Natural killer cell treated with Interleukin-12 subunit alpha and Interleukin-12 subunit beta and Interleukin-15 and Interleukin-18, amount 100 ng/mL, for 72 hours (primary cell): ENCODE results near the gene ASIC2. TPM values are rescaled to one million over a fixed set of nuclear protein-coding genes. Genes with fewer than 3 reads are reported as not detected.

Experiments
- ATAC-seq, 2 donors: fragments of 150-1000 bp; cut with Tn5 transposase in 1 of 2; sonication (Bioruptor Pico), chemical (Tn5 transposase) in 1 of 2; 2 replicates each; pipeline ENCODE4 v1.10.0; 2021
- DNase-seq: peaks from one replicate; pipeline ENCODE4 v3.0.0; 2022; ENCODE audit warnings: low spot score
- H3K27ac Mint-ChIP-seq, 2 donors: 1 replicate in 1 of 2; 2 replicates in 1 of 2; pipeline ENCODE4 v1.8.0; 2022; ENCODE audit warnings: mixed read lengths in 2 of 2, mild to moderate bottlenecking in 1 of 2, moderate library complexity in 1 of 2
- H3K27me3 Mint-ChIP-seq, 2 donors: 1 replicate in 1 of 2; 2 replicates in 1 of 2; pipeline ENCODE4 v1.8.0; 2022; ENCODE audit warnings: mixed read lengths in 2 of 2
- H3K36me3 Mint-ChIP-seq: one replicate; pipeline ENCODE4 v1.8.0; 2022; ENCODE audit warnings: mixed read lengths
- H3K4me1 Mint-ChIP-seq, 2 donors: 1 replicate in 1 of 2; 2 replicates in 1 of 2; pipeline ENCODE4 v1.8.0; 2022; ENCODE audit warnings: low read depth in 2 of 2, mixed read lengths in 2 of 2, mild to moderate bottlenecking in 1 of 2
- H3K4me3 Mint-ChIP-seq: one replicate; pipeline ENCODE4 v1.8.0; 2022; ENCODE audit warnings: mixed read lengths
- H3K9me3 Mint-ChIP-seq: 2 replicates; pipeline ENCODE4 v1.8.0; 2022; ENCODE audit warnings: mixed read lengths
- total RNA-seq, 2 donors: library from RNA; stranded (reverse); gene quantifications; one replicate each; pipeline ENCODE4 v1.2.3, GENCODE V29; 2022

The ASIC2 gene
- total RNA-seq, 2 donors from 2014 or later: not detected

DNA sequence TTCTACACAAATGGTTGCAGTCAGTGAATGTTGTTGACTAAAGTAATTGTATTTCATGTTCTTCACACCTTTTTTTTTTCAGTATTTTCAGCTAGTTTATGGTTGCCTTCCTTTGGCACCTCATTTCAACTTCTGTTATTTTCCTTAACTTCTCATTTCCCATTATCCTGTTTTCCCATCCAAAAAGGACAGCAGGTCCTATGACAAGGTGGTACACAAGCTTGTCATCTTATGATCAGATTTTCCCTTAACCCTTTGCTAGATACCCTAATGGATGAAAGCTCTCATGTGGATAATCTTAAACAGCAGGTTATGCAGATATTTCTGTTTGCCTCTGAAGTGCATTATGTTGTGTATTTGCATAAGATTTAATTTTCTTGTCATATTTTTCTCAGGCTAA lies 7.1 kb upstream of the ASIC2 start:
- Mint-ChIP-seq H3K4me3 (no peak overlapping the region), H3K27me3 (peaks cover 25 to 65% of the 10 kb centered on the region in 2 donors), H3K9me3 (peaks cover 3% of the 10 kb centered on the region), H3K27ac (no peak overlapping the region), H3K36me3 (no peaks in the 10 kb centered on the region), H3K4me1 (peaks cover 12 to 17% of the 10 kb centered on the region in 2 donors)
- DNase-seq (no peak), ATAC-seq (no peak)

DNA sequence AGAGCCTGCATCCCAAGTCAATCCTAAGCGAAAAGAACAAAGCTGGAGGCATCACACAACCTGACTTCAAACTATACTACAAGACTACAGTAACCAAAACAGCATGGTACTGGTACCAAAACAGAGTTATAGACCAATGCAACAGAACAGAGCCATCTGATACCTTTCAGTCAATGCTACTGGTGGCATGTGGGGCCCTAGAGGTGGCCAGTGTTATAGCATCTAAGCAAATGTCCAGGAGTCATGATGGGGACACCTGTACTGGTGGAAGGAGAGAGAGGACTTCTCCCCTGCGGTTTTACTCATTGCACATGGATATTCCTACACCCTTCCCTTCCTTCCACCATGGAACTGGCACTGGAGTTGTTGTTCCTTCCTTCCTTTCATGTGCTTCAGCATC lies 6.0 kb upstream of the ASIC2 start:
- no peaks in the 10 kb centered on the region for H3K36me3 Mint-ChIP-seq
- ATAC-seq (no peak), DNase-seq (no peak)
- H3K9me3 Mint-ChIP-seq: peaks cover 3% of the 10 kb centered on the region
- H3K4me1 Mint-ChIP-seq: peaks cover 12 to 17% of the 10 kb centered on the region in 2 donors
- no peak overlapping the region for H3K4me3 Mint-ChIP-seq
- peaks cover 29 to 64% of the 10 kb centered on the region in 2 donors for H3K27me3 Mint-ChIP-seq
- no peak overlapping the region for H3K27ac Mint-ChIP-seq

DNA sequence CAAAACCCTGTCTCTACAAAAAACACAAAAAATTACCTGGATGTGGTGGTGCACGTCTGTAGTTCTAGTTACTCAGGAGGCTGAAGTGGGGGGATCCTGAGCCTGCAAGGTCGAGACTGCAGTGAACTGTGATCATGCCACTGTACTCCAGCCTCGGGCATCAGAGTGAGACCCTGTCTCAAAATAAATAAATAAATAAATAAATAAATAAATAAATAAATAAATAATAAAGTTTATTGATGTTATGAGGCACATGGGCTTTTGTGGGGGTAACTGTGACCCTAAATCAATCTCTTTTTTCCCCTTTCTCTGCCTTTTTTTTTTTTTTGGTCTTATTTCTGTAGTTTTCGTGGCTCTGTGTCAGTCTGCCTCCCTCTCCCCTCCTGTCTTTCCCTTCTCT lies 4.5 kb upstream of the ASIC2 start:
- Mint-ChIP-seq H3K4me1 (peaks cover 8% of the 10 kb centered on the region in 2 donors), H3K27ac (no peak overlapping the region), H3K9me3 (peaks cover 3% of the 10 kb centered on the region), H3K27me3 (peaks cover 32 to 64% of the 10 kb centered on the region in 2 donors), H3K4me3 (no peak overlapping the region), H3K36me3 (no peaks in the 10 kb centered on the region)
- no peak for DNase-seq
- no peak for ATAC-seq

DNA sequence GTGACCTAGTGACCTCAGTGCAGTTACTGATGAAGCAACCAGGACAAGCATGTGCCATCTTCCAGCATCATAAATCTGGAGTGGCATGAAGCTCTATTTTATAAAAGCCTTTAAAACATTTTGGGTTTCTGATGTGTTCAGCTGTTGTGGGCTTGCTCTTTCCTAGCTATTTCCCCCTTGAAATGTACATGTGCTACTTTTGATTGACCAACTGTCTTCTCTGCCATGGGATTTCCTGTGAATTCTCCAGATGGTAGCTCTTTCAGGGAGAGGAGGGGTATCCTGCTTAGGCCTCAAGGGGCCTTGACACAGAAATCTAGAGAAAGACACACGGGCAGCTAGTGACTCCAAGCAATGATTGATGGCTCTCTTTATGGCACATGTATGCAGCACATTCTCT lies 1.9 kb upstream of the ASIC2 start:
- no peak overlapping the region for H3K27ac Mint-ChIP-seq
- no peaks in the 10 kb centered on the region for H3K36me3 Mint-ChIP-seq
- no peak for ATAC-seq
- peaks cover 0 to 3% of the 10 kb centered on the region in 2 donors for H3K4me1 Mint-ChIP-seq
- no peak overlapping the region for H3K4me3 Mint-ChIP-seq
- peaks cover 34 to 58% of the 10 kb centered on the region in 2 donors for H3K27me3 Mint-ChIP-seq
- no peak for DNase-seq
- peaks cover 3% of the 10 kb centered on the region for H3K9me3 Mint-ChIP-seq

DNA sequence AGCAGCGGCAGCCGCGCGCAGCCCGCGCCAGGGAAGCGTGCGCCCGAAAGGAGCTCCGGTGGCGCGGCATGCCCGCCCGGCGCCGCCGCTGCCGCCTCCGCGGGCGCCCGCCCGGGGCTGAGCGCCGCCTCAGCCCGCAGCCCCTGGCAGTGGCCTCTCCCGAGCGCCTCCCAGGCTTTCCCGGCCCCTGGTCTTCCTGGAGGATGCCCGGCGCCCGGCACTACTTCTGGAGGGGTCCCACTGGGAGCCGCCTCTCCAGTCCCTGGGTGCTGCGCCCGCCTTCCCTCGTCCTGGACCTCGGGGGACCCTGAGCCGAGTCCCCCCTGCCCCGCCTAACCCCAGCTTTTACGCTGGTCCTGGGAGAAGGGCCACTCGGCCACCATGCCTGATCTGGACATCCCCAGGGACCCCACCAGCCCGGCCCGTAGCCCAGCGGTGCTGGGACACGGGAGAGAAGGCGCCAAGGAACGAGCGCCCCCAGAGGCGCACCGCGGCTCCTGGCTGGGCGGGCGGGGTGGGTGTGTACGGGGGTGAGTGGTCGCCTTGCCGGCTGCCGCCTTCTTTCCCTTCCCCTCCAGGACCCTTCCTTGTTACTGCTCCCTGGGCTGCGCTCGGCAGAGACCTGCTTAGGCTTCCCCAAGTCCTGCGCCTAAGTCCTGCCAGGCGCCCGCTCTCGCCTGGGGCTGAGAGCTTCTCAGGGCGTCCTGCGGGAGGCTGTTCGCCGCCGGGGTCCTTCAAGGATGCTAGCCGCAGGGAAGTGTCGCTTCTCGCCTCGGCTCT lies 704 bp downstream of the ASIC2 start:
- H3K4me3 Mint-ChIP-seq: no peak overlapping the region
- H3K4me1 Mint-ChIP-seq: peaks cover 0 to 3% of the 10 kb centered on the region in 2 donors
- peaks cover 45 to 51% of the 10 kb centered on the region in 2 donors for H3K27me3 Mint-ChIP-seq
- H3K27ac Mint-ChIP-seq: no peak overlapping the region
- no peak for ATAC-seq
- no peaks in the 10 kb centered on the region for H3K9me3 Mint-ChIP-seq
- H3K36me3 Mint-ChIP-seq: no peaks in the 10 kb centered on the region
- DNase-seq: no peak

GRCh38 chr17:33291248-33292200 lies 1.6 kb downstream of the ASIC2 start:
- no peaks in the 10 kb centered on the region for H3K36me3 Mint-ChIP-seq
- DNase-seq (no peak), ATAC-seq (peak in 1 of 2 donors; percentile 3)
- H3K4me1 Mint-ChIP-seq: peaks cover 0 to 3% of the 10 kb centered on the region in 2 donors
- no peaks in the 10 kb centered on the region for H3K9me3 Mint-ChIP-seq
- H3K4me3 Mint-ChIP-seq: peak overlapping the region; percentile 47
- peaks cover 44 to 45% of the 10 kb centered on the region in 2 donors for H3K27me3 Mint-ChIP-seq
- no peak overlapping the region for H3K27ac Mint-ChIP-seq

DNA sequence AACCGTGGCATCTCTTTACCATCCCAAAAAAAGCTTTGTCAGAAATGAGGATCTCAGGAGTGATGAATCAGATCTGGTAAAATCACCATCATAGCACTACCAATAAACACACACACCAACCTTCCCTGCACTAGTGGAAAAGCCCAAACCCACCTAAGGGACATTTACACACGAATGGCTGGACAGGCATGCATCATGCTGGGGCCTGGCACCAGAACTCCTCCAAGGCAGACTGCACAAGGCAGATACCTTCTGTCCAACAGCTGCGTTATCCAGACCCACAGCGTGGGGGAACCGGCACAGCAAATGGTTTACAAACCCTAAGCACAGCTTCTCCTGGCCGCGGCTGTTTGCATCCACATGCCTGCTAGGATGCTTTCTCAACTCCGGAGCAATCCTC lies 2.8 kb downstream of the ASIC2 start:
- Mint-ChIP-seq H3K36me3 (no peaks in the 10 kb centered on the region), H3K9me3 (no peaks in the 10 kb centered on the region)

DNA sequence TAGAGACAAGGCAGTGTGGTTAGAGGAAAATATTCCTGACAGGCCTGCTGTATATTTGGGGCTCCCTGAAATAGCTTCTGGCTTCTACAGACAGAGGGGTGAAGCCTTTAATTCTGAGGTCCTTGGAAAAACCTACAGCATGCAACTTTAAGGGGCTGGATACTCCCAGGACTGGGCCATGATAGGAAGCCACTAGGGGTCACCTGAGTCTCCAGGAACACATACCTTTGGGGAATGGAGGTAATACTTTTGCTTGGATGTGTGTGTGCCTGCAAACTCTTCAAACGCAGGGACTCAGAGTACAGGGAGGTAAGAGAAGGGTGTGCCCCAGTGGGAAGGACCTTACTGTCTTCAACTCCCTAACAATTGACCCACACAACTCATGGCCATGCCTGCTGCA lies 4.1 kb downstream of the ASIC2 start:
- Mint-ChIP-seq H3K36me3 (no peaks in the 10 kb centered on the region), H3K9me3 (no peaks in the 10 kb centered on the region), H3K4me1 (peaks cover 0 to 3% of the 10 kb centered on the region in 2 donors), H3K27ac (no peak overlapping the region), H3K27me3 (peaks cover 39 to 49% of the 10 kb centered on the region in 2 donors), H3K4me3 (no peak overlapping the region)
- ATAC-seq (no peak), DNase-seq (no peak)

More for the DNA sequence above, 2.8 kb downstream of the ASIC2 start:
- Mint-ChIP-seq H3K27ac (no peak overlapping the region), H3K4me1 (peaks cover 0 to 3% of the 10 kb centered on the region in 2 donors), H3K27me3 (peaks cover 48 to 56% of the 10 kb centered on the region in 2 donors), H3K4me3 (no peak overlapping the region)
- ATAC-seq (no peak), DNase-seq (no peak)

GRCh38 chr17:33287096-33287725 lies 5.9 kb downstream of the ASIC2 start:
- DNase-seq (no peak), ATAC-seq (no peak)
- H3K27me3 Mint-ChIP-seq: peaks cover 37 to 49% of the 10 kb centered on the region in 2 donors
- no peaks in the 10 kb centered on the region for H3K9me3 Mint-ChIP-seq
- peaks cover 0 to 3% of the 10 kb centered on the region in 2 donors for H3K4me1 Mint-ChIP-seq
- H3K36me3 Mint-ChIP-seq: no peaks in the 10 kb centered on the region
- H3K4me3 Mint-ChIP-seq: no peak overlapping the region
- no peak overlapping the region for H3K27ac Mint-ChIP-seq

DNA sequence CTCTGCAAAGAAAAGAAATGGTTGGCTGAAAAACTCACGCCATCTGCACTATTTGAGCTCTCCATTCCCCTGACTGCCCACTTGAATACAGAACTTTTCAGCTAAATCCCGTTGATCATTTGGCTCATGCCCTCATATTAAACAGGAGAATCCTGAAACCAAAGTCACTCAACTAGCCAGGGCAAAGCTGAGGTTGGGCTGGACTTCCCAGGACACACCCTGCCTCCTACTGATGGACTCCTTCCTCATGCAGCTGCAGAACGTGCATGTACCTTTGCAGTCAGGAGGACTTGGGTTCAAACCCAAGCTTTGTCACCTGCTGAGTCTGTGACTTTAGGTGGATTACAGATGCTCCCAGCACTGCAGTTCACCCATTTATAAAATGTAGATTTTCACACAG lies 7.7 kb downstream of the ASIC2 start:
- H3K27ac Mint-ChIP-seq: no peak overlapping the region
- H3K4me3 Mint-ChIP-seq: no peak overlapping the region
- H3K27me3 Mint-ChIP-seq: peaks cover 26 to 50% of the 10 kb centered on the region in 2 donors
- no peaks in the 10 kb centered on the region for H3K4me1 Mint-ChIP-seq
- DNase-seq: no peak
- no peaks in the 10 kb centered on the region for H3K36me3 Mint-ChIP-seq
- no peak for ATAC-seq
- no peaks in the 10 kb centered on the region for H3K9me3 Mint-ChIP-seq

DNA sequence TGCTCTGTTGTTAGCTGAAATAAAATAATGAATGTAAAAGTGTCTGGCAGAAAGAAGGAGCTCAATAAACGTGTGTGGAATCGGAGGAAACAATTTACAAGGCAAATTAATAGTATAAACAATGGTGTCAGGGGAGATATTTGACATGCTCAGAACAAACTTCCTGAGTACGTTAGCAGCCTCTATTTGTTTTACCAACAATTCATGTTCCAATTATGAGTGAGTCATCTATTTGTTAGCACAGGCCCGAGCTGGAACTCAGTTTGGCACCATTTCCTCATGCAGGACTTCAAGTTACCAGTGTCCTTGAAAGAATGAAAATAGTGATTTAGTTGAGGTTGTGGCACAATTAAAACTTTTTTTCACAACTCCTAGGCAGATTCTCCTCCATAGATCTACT lies 9.1 kb downstream of the ASIC2 start:
- H3K4me1 Mint-ChIP-seq: no peaks in the 10 kb centered on the region
- H3K36me3 Mint-ChIP-seq: no peaks in the 10 kb centered on the region
- ATAC-seq: no peak
- H3K27me3 Mint-ChIP-seq: peaks cover 30 to 60% of the 10 kb centered on the region in 2 donors
- no peaks in the 10 kb centered on the region for H3K9me3 Mint-ChIP-seq
- no peak for DNase-seq
- no peak overlapping the region for H3K27ac Mint-ChIP-seq
- H3K4me3 Mint-ChIP-seq: no peak overlapping the region

- Mint-ChIP-seq H3K4me1 (no peaks in the 10 kb centered on the region), H3K9me3 (no peaks in the 10 kb centered on the region), H3K27ac (no peak overlapping the region), H3K4me3 (no peak overlapping the region), H3K27me3 (peaks cover 27 to 50% of the 10 kb centered on the region in 2 donors), H3K36me3 (no peaks in the 10 kb centered on the region)
- DNase-seq: no peak
- no peak for ATAC-seq
Observed at GRCh38 chr17:33280162-33280943, 12.7 kb downstream of the ASIC2 start.
